Suprapubic skin (tissue), 4 donors: ENCODE data around the gene TMEM179. TPM values are rescaled to one million over a fixed set of nuclear protein-coding genes. Genes with fewer than 3 reads are reported as not detected.

Experiments
- DNase-seq, 2 donors: peaks; one replicate each; pipeline ENCODE4 v3.0.0-alpha.2; 2019; ENCODE audit warnings: low spot score in 2 of 2
- H3K27ac ChIP-seq: fragments of 200-600 bp; sonication (generic); one replicate; pipeline ENCODE4 v1.5.1; 2019
- H3K27me3 ChIP-seq: fragments of 200-600 bp; sonication (generic); one replicate; pipeline ENCODE4 v1.5.1; 2019
- H3K36me3 ChIP-seq: fragments of 200-600 bp; sonication (generic); one replicate; pipeline ENCODE4 v1.5.1; 2019
- H3K4me1 ChIP-seq: fragments of 200-600 bp; sonication (generic); one replicate; pipeline ENCODE4 v1.5.1; 2019
- H3K4me3 ChIP-seq: fragments of 200-600 bp; sonication (generic); one replicate; pipeline ENCODE4 v1.5.1; 2019; ENCODE audit warnings: mild to moderate bottlenecking
- H3K9me3 ChIP-seq: fragments of 200-600 bp; sonication (generic); one replicate; pipeline ENCODE4 v1.5.1; 2019
- EP300 ChIP-seq: sonication (generic); formaldehyde crosslinking; IDR thresholded peaks from one replicate; pipeline ENCODE4 v1.6.1; 2017; ENCODE audit warnings: antibody characterized with exemption
- POLR2A ChIP-seq, 2 donors: fragments of 450-650 bp; IDR thresholded peaks; one replicate each; pipeline ENCODE4 v1.6.1; 2017; ENCODE audit warnings: antibody characterized with exemption in 2 of 2, mild to moderate bottlenecking in 2 of 2, moderate library complexity in 2 of 2
- POLR2AphosphoS5 ChIP-seq, 3 donors: sonication (generic); formaldehyde crosslinking; IDR thresholded peaks; one replicate each; pipeline ENCODE4 v1.6.1; 2017; ENCODE audit warnings: antibody characterized with exemption in 3 of 3
- WGBS: methylation state at CpG from one replicate; pipeline ENCODE4 v1.1.5; 2018; 5-methylcytosine and 5-hydroxymethylcytosine counted together
- total RNA-seq, 4 donors: library from RNA; depleted of rRNA; stranded (reverse); fragments of >200 nt; gene quantifications; one replicate each; pipeline ENCODE4 v1.1.0, GENCODE V29; 2016
- TF ChIP-seq, protein P1 (sequence below), 2 donors: fragments of 200-600 bp in 1 of 2; fragments of 450-650 bp in 1 of 2; sonication (generic) in 1 of 2; IDR thresholded peaks; one replicate each; pipeline ENCODE4 v1.5.1; 2016 to 2019; ENCODE audit warnings: antibody characterized with exemption in 2 of 2, mild to moderate bottlenecking in 1 of 2, moderate library complexity in 1 of 2

The TMEM179 gene
- total RNA-seq, 4 donors from 2014 or later: not detected

DNA sequence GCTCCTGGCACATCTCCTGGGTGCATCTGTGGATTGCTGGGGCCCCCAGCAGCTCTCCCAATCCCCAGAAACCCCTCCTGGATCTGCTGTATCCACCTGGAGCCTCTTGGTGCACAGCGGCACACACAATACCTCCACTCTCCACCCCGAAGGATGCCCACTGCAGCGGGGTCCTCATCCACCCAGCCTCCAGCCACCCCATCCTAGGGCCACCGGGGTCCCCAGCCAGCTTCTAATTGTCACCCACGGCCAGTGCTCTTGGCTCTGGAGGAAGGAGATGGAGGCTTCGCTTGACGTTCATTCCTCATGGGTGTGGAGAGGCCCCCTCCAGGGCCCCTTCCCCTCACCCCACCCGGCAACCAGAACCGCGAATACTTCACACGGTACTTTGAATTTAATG is 31.6 kb upstream of the TMEM179 start:
- Histone ChIP-seq H3K4me3 (no peak overlapping the region), H3K27me3 (peaks cover 75% of the 10 kb centered on the region), H3K27ac (no peak overlapping the region), H3K4me1 (peaks cover 5% of the 10 kb centered on the region), H3K9me3 (no peaks in the 10 kb centered on the region), H3K36me3 (no peaks in the 10 kb centered on the region)
- 70% methylated on average over 10 of the region's 11 CpGs for WGBS
- peak in 1 of 2 donors; percentile 52 for DNase-seq
- no peak for TF ChIP-seq EP300
- TF ChIP-seq, protein P1, sequence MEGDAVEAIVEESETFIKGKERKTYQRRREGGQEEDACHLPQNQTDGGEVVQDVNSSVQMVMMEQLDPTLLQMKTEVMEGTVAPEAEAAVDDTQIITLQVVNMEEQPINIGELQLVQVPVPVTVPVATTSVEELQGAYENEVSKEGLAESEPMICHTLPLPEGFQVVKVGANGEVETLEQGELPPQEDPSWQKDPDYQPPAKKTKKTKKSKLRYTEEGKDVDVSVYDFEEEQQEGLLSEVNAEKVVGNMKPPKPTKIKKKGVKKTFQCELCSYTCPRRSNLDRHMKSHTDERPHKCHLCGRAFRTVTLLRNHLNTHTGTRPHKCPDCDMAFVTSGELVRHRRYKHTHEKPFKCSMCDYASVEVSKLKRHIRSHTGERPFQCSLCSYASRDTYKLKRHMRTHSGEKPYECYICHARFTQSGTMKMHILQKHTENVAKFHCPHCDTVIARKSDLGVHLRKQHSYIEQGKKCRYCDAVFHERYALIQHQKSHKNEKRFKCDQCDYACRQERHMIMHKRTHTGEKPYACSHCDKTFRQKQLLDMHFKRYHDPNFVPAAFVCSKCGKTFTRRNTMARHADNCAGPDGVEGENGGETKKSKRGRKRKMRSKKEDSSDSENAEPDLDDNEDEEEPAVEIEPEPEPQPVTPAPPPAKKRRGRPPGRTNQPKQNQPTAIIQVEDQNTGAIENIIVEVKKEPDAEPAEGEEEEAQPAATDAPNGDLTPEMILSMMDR (IDR thresholded peaks at IDR 0.05): no peak
- no peak for TF ChIP-seq POLR2A (IDR thresholded peaks at IDR 0.05)
- no peak for TF ChIP-seq POLR2AphosphoS5 (IDR thresholded peaks at IDR 0.05)

DNA sequence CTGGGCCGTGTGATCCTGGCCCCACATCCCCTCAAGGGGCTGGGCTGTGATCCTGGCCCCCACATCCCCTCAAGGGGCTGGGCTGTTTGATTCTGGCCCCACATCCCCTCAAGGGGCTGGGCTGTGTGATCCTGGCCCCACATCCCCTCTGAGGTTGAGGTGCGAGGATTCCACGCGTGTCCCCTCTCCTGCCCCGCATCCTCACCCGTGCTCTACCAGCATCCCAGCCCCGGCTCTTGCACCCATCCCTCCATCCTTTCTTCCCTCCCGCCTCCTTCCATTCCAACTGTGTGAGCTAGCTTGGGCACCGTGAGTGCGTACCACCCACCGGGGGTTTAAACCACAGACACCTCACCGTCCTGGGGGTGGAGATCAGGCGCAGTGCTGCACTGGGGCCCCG is 31.1 kb upstream of the TMEM179 start:
- peaks cover 76% of the 10 kb centered on the region for H3K27me3 ChIP-seq
- TF ChIP-seq POLR2AphosphoS5 (IDR thresholded peaks at IDR 0.05): no peak
- no peak for TF ChIP-seq POLR2A (IDR thresholded peaks at IDR 0.05)
- TF ChIP-seq, protein P1 (IDR thresholded peaks at IDR 0.05): no peak
- TF ChIP-seq EP300: no peak
- no peaks in the 10 kb centered on the region for H3K36me3 ChIP-seq
- WGBS: 84% methylated on average over 14 of the region's 14 CpGs
- no peaks in the 10 kb centered on the region for H3K9me3 ChIP-seq
- no peak for DNase-seq
- H3K4me1 ChIP-seq: peaks cover 5% of the 10 kb centered on the region
- H3K4me3 ChIP-seq: no peak overlapping the region
- H3K27ac ChIP-seq: no peak overlapping the region

DNA sequence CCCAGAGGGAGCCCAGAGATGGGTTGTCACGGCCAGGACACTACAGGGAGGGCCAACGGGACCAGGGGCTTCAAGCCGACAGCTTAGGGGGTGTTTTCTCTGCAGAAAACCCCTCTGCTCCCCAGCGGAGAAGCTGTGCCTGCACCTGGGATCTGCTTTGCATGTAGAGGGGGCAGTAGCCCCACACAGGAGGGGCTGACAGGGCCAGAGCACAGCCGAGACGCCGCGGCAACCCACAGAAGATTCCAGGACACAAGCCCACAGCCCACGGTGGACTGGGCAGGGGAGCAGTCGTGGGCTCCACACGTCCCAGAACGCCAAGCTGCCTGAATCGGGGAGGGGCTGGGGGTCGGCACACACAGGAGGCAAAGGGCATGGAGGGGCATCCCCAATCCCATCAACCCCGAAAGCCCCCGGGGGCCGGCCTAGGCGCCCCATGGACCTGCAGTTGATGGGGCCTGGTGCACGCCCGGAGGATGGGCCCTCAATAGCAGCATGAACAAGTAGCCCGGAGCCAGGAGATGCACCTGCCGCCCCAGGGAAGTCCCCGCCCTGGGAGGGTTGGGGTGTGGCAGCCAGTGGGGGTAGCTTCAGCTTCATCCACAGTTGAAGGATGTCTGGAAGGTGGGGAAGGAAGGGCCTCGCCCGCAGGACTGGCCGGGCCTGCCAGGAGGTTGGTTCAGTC is 30.5 kb upstream of the TMEM179 start:
- WGBS: 83% methylated on average over 18 of the region's 26 CpGs
- no peak for TF ChIP-seq POLR2A (IDR thresholded peaks at IDR 0.05)
- TF ChIP-seq, protein P1 (IDR thresholded peaks at IDR 0.05): no peak
- TF ChIP-seq EP300: no peak
- no peak for DNase-seq
- peaks cover 70% of the 10 kb centered on the region for H3K27me3 ChIP-seq
- H3K4me3 ChIP-seq: no peak overlapping the region
- H3K4me1 ChIP-seq: peaks cover 3% of the 10 kb centered on the region
- no peaks in the 10 kb centered on the region for H3K36me3 ChIP-seq
- H3K9me3 ChIP-seq: no peaks in the 10 kb centered on the region
- no peak overlapping the region for H3K27ac ChIP-seq

DNA sequence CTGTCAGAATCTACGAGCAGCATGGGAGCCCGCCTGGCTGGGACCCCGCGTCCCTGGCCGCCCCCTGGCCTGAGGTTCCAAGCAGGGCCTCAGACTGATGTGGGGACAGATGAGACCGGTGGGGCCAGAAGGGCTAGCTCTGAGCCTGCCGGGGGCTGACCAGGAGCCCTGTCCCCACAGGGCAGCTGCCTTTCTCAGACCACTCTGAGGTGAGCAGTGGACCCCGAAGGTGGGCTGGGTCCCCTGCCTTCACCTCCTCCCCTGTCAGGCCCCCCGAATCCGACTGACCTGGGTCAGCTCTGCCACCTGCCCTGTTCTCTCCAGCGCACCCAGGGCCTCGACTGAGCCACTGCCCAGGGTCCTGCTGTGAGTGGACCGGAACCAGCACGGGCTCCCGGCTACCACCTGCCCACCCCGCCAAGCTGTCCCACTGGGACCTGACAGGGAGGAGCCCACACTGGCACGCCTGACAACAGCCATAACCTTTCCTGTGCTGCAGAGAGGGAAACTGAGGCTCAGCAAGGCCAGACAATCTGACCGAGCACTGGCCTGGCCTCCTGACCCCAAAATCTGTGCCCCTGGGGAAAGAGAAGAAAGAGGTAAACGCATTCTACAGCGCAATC is 29.7 kb upstream of the TMEM179 start:
- TF ChIP-seq POLR2A (IDR thresholded peaks at IDR 0.05) (no peak), POLR2AphosphoS5 (IDR thresholded peaks at IDR 0.05) (no peak), EP300 (no peak)
- TF ChIP-seq, protein P1 (IDR thresholded peaks at IDR 0.05): no peak
- Histone ChIP-seq H3K4me3 (no peak overlapping the region), H3K36me3 (no peaks in the 10 kb centered on the region), H3K9me3 (no peaks in the 10 kb centered on the region), H3K4me1 (no peaks in the 10 kb centered on the region), H3K27me3 (peaks cover 62% of the 10 kb centered on the region), H3K27ac (no peak overlapping the region)
- no peak for DNase-seq
- WGBS: 89% methylated on average over 18 of the region's 20 CpGs

DNA sequence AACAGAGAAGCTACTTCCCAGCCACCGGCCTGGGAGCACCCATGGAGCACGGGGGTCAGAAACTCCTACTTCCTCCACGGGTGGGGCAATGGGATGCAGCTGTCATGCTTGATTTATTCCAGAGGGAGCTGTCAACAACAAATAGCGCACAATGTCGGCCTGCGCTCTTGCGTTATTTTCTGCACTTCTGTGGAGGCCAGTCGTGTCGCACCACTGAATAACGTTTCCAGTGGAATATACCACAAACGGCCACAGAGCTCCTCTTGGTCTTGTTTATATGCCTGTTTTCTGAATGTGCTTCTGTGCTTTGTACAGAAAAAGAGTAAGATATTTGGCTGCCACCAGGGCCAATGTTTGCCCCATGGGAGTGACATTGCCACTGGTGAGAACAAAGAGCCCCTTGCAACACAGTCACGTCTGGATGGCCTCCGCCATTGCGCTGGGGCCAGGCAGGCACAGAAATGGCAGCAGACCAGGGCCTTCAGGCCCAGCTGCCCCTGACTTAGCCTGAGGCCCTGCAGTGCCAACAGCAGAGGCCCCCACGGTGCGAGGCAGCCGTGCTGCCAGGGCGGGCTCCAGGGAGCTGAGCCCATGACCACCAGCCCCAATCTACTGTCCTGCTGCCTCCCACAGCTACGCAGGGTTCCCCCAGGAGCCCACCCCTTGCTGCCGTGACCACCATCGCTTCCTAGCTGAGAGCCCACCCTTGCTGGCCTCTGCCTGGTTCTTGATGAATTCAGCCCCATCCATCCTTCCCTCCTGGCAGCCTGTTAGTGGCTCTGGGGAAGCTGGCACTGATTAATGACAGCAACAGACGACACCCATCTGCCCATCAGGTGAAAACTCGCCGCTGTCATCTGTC is 28.9 kb upstream of the TMEM179 start:
- Histone ChIP-seq H3K27ac (no peak overlapping the region), H3K27me3 (peaks cover 54% of the 10 kb centered on the region), H3K4me1 (no peaks in the 10 kb centered on the region), H3K36me3 (no peaks in the 10 kb centered on the region), H3K9me3 (no peaks in the 10 kb centered on the region), H3K4me3 (no peak overlapping the region)
- DNase-seq: no peak
- TF ChIP-seq EP300: no peak
- no peak for TF ChIP-seq POLR2AphosphoS5 (IDR thresholded peaks at IDR 0.05)
- TF ChIP-seq, protein P1 (IDR thresholded peaks at IDR 0.05): no peak
- no peak for TF ChIP-seq POLR2A (IDR thresholded peaks at IDR 0.05)
- 83% methylated on average over 19 of the region's 24 CpGs for WGBS
